Measurements from ENCODE around the gene COG1.
"Not testable (repeated sequence)": the region's sequence is repeated elsewhere in the genome, so short reads cannot be mapped to it uniquely, and the experiment has no call there.

COG1 gene

GRCh38 chr17:73192894-73193701 lies at the start of gene COG1:
COG1 (plus strand) TSS chr17:73193055; CDS start chr17:73193070, 15 bp downstream.
- DNase-seq (ENCODE audit: low read depth in 1 of 2, low spot score in 1 of 2) = peak; percentile 90 to 95
- TF ChIP-seq JUND (IDR thresholded peaks at IDR 0.05; ENCODE audit: low read depth) = no peak
- in situ Hi-C loops (cut with HindIII; ENCODE audit: low pct_unique_long_range_greater_than_20kb, low sequenced_read_pairs) = no loop called here

GRCh38 chr17:73144209-73144608 lies 48.6 kb upstream of the COG1 start:
- in situ Hi-C loops (cut with HindIII; ENCODE audit: low pct_unique_long_range_greater_than_20kb, low sequenced_read_pairs); DNase-seq (ENCODE audit: low read depth in 1 of 2, low spot score in 1 of 2): not testable (repeated sequence)

DNA sequence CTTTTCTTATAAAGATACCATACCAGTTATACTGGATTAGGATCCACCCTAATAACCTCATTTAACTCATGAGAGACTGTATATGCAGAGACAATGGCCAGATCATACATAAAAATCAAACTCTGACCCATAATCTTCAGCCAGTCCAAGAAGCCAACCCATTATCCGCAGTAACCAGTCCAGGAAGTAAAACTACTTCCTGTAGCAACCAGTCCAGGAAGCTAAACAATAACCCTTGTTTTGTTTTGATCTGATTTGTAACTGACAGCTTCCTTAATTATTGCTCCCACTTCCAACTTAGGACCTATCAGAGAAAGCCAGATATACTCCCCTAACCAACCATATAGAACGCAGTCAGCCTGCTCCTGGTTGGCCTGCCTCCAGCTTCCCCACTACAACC lies 47.2 kb upstream of the COG1 start:
- no peak for DNase-seq (ENCODE audit: low read depth in 1 of 2, low spot score in 1 of 2)
- no peak for TF ChIP-seq JUND (IDR thresholded peaks at IDR 0.05; ENCODE audit: low read depth)
- in situ Hi-C loops (cut with HindIII; ENCODE audit: low pct_unique_long_range_greater_than_20kb, low sequenced_read_pairs) = no loop called here

GRCh38 chr17:73147791-73148190 lies 45.1 kb upstream of the COG1 start:
- DNase-seq (ENCODE audit: low read depth in 1 of 2, low spot score in 1 of 2); in situ Hi-C loops (cut with HindIII; ENCODE audit: low pct_unique_long_range_greater_than_20kb, low sequenced_read_pairs): not testable (repeated sequence)

- DNase-seq (ENCODE audit: low read depth in 1 of 2, low spot score in 1 of 2) = no peak
- TF ChIP-seq JUND (IDR thresholded peaks at IDR 0.05; ENCODE audit: low read depth) = no peak
- in situ Hi-C loops (cut with HindIII; ENCODE audit: low pct_unique_long_range_greater_than_20kb, low sequenced_read_pairs) = no loop called here
Observed at GRCh38 chr17:73148540-73149334, 44.1 kb upstream of the COG1 start.

- in situ Hi-C loops (cut with HindIII; ENCODE audit: low pct_unique_long_range_greater_than_20kb, low sequenced_read_pairs); DNase-seq (ENCODE audit: low read depth in 1 of 2, low spot score in 1 of 2): not testable (repeated sequence)
Observed at GRCh38 chr17:73150622-73151300, 42.1 kb upstream of the COG1 start.

DNA sequence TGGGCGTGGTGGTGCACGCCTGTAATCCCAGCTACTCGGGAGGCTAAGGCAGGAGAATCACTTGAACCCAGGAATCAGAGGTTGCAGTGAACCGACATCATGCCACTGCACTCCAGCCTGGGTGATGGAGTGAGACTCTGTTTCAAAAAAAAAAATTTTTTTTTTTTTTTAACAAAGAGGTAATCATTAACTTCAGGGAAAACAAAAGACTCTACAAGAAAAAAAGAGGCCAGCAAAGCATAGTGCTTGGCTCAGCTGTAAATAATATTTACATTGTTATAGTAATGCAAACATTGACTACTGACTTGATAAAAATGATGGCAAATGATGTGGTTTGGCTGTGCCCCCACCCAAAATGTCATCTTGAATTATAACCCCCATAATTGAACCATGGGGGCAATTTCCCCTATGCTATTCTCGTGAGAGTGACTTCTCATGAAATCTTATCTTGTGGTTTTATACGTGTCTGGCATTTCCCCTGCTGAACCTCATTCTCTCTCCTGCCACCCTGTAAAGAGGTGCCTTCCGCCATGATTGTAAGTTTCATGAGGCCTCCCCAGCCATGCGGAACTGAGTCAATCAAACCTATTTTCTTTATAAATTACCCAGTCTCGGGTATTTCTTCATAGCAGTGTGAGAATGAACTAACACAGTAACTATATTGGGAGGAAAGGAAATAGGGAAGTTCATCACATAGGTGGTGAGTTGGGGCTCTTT lies 40.8 kb upstream of the COG1 start:
- DNase-seq (ENCODE audit: low read depth in 1 of 2, low spot score in 1 of 2) = no peak
- in situ Hi-C loops (cut with HindIII; ENCODE audit: low pct_unique_long_range_greater_than_20kb, low sequenced_read_pairs) = no loop called here

GRCh38 chr17:73155410-73156165 lies 37.3 kb upstream of the COG1 start:
- no peak for DNase-seq (ENCODE audit: low read depth in 1 of 2, low spot score in 1 of 2)
- in situ Hi-C loops (cut with HindIII; ENCODE audit: low pct_unique_long_range_greater_than_20kb, low sequenced_read_pairs) = no loop called here
- TF ChIP-seq JUND (IDR thresholded peaks at IDR 0.05; ENCODE audit: low read depth) = no peak

More for the DNA sequence above, 40.8 kb upstream of the COG1 start:
- no peak for TF ChIP-seq JUND (IDR thresholded peaks at IDR 0.05; ENCODE audit: low read depth)

- TF ChIP-seq JUND (IDR thresholded peaks at IDR 0.05; ENCODE audit: low read depth) = no peak
- DNase-seq (ENCODE audit: low read depth in 1 of 2, low spot score in 1 of 2) = peak; percentile 78 to 82
- in situ Hi-C loops (cut with HindIII; ENCODE audit: low pct_unique_long_range_greater_than_20kb, low sequenced_read_pairs) = no loop called here
Observed at GRCh38 chr17:73156166-73156840, 36.6 kb upstream of the COG1 start.

DNA sequence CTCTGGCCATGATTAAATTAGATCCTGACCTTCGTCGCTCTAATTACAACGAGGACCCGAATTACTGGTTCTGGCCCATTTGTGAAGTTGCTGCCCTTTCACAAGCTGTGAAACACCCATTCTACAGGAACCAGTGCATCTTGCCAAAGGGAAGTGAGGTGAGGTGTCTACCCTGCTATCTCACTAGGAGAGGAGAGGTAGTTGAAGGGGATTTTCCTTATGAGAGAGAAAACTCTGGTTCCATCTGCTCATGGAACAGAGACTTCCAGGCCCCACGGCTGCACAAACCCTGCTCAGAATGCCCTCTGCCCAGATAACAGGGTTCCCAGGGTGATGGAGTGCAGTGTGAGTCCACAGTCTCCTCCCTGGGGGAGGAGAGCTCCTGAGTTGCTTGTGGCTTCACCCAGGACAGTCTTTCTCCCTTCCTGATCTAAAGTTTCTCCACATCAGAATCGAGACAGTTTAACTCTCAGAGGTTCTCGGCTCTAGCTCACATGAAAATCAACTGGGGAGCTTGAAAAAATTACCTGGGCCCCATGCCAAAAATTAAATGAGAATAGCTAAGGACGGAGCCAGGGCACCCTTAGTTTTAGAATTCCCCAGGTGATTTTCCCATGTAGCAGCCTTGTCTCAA lies 35.9 kb upstream of the COG1 start:
- TF ChIP-seq JUND (IDR thresholded peaks at IDR 0.05; ENCODE audit: low read depth) = no peak
- DNase-seq (ENCODE audit: low read depth in 1 of 2, low spot score in 1 of 2) = no peak
- in situ Hi-C loops (cut with HindIII; ENCODE audit: low pct_unique_long_range_greater_than_20kb, low sequenced_read_pairs) = no loop called here

DNA sequence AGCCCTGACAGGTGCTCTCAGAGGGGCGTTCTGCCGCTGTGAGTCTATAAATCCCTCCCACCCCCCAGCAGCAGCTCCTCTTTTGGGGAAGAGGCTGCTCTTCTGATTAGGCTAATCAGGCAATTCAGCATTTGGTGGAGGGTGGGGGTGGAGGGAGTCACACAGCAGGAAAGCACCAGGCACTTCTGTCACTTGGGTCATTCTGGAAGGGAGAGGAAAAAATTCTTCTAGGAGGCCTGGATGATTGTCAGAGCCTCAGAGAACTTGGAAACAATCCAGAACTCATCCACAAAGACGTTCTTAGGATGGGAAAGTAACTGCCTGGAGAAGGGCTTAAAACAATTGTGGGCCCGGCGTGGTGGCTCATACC lies 35.3 kb upstream of the COG1 start:
- TF ChIP-seq JUND (IDR thresholded peaks at IDR 0.05; ENCODE audit: low read depth) = no peak
- DNase-seq (ENCODE audit: low read depth in 1 of 2, low spot score in 1 of 2) = no peak
- in situ Hi-C loops (cut with HindIII; ENCODE audit: low pct_unique_long_range_greater_than_20kb, low sequenced_read_pairs) = no loop called here
